Central memory CD8-positive, alpha-beta T cell (primary cell): ENCODE results near the gene SPO11.

ENCODE experiments used
- ATAC-seq: fragments of 150-1000 bp; cut with Tn5 transposase; replicated peaks from 2 replicates; pipeline ENCODE4 v1.10.0; 2022; ENCODE audit warnings: mild to moderate bottlenecking, moderate FRiP score, moderate number of reproducible peaks; ENCODE audit not compliant: poor library complexity, severe bottlenecking; ENCODE audit errors: extremely low read depth
- DNase-seq, 2 donors: peaks; one replicate each; pipeline ENCODE4 v3.0.0; 2021; ENCODE audit warnings: low spot score in 2 of 2
- H3K27ac Mint-ChIP-seq: one replicate; pipeline ENCODE4 v1.8.0; 2022; ENCODE audit warnings: low read depth, mild to moderate bottlenecking, moderate library complexity, mixed read lengths
- H3K27me3 Mint-ChIP-seq: one replicate; pipeline ENCODE4 v1.8.0; 2022; ENCODE audit warnings: mixed read lengths
- H3K36me3 Mint-ChIP-seq: one replicate; pipeline ENCODE4 v1.8.0; 2022; ENCODE audit warnings: mild to moderate bottlenecking, moderate library complexity, mixed read lengths; ENCODE audit not compliant: insufficient read depth
- H3K4me1 Mint-ChIP-seq: one replicate; pipeline ENCODE4 v1.8.0; 2022; ENCODE audit warnings: mixed read lengths
- H3K4me3 Mint-ChIP-seq: one replicate; pipeline ENCODE4 v1.8.0; 2022; ENCODE audit warnings: mild to moderate bottlenecking, moderate library complexity, mixed read lengths
- H3K9me3 Mint-ChIP-seq: one replicate; pipeline ENCODE4 v1.8.0; 2022; ENCODE audit warnings: mixed read lengths

The SPO11 gene

GRCh38 chr20:57375652-57376230, 46.1 kb downstream of the SPO11 start:
- Mint-ChIP-seq H3K36me3 (peaks cover 53% of the 10 kb centered on the region), H3K27me3 (no peaks in the 10 kb centered on the region), H3K9me3 (no peaks in the 10 kb centered on the region), H3K4me3 (peak overlapping the region; percentile 20), H3K27ac (no peak overlapping the region), H3K4me1 (peaks cover 18% of the 10 kb centered on the region)
- ATAC-seq (no peak), DNase-seq (no peak)

- Mint-ChIP-seq H3K9me3 (no peaks in the 10 kb centered on the region), H3K27ac (no peak overlapping the region), H3K27me3 (no peaks in the 10 kb centered on the region), H3K4me3 (no peak overlapping the region), H3K36me3 (peaks cover 42% of the 10 kb centered on the region), H3K4me1 (peaks cover 26% of the 10 kb centered on the region)
- DNase-seq, result no peak
- ATAC-seq, result no peak
These were observed 47.7 kb downstream of the SPO11 start for GRCh38 chr20:57377350-57377749.

DNA sequence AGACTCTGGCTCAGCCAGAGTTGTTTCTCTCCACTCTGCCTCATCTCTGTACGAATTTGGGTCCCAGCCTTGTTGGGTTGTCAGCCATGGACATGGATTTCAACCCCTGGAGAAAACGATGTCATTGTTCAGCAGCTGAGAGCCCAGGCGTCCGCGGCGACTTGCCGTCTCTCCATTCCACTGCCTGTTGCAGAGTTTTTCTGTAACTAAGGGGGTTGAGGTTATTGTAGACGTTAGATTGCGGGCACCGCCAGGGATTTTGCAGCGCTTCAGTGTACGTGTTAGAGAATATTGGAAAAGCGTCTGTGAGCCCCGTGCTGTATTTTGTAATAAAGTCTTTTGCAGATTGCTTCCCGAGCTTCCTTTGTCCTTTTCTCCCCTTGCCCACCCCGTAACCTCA, 48.5 kb downstream of the SPO11 start:
- Mint-ChIP-seq H3K27ac (no peak overlapping the region), H3K27me3 (no peaks in the 10 kb centered on the region), H3K36me3 (peaks cover 44% of the 10 kb centered on the region), H3K9me3 (no peaks in the 10 kb centered on the region), H3K4me3 (no peak overlapping the region), H3K4me1 (peaks cover 34% of the 10 kb centered on the region)
- ATAC-seq, result no peak
- no peak for DNase-seq

DNA sequence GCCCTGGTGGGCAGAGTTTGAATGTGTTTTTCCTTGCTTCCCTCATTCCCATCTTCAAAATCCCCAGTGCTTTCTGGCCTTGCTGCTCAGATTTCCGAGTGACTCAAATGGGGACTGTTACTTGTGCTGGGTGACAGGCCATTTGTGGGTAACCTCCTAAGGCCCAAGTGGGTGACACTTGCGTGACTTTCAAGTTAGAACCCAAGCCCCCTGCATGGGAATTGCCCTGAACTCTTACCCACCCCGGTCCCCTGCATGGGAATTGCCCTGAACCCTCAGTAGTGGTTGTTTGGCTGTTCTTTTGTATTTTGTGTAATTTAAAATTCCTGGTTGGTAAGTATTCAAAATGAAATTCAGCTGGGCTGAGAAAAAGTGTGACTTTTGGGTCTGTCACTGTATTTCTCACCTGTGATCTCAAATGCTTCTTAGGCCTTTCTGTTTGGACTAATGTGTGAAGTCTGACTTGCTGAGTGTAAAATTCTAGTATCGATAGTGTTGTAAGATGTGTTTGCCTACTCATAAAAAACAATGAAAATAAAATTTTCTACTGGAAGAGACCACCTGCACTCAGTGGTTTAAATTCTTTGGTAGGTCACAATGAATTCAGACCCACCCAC, 49.2 kb downstream of the SPO11 start:
- no peak for DNase-seq
- Mint-ChIP-seq H3K27me3 (no peaks in the 10 kb centered on the region), H3K4me3 (no peak overlapping the region), H3K9me3 (no peaks in the 10 kb centered on the region), H3K4me1 (peaks cover 39% of the 10 kb centered on the region), H3K36me3 (peaks cover 39% of the 10 kb centered on the region), H3K27ac (peak overlapping the region; percentile 82)
- ATAC-seq, result no peak

DNA sequence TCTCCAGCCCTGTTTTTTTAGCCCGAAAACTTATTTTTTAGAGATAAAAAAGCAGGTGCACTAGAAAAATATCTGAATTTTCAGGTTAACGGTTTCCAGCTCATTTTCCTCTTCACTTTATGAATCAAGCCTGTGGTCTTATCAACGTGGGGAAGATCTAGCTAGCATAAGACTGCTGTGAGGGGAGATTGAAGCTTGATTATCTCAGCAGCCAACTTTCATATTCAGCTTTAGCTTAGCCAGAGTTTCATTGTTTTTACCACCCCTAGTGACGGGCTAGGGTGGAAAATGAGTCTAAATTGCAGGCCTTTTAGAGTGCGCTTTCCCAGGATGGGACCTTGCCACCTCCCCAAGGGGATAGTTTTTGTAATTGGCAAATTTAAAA, 49.7 kb downstream of the SPO11 start:
- Mint-ChIP-seq H3K27me3 (no peaks in the 10 kb centered on the region), H3K4me3 (no peak overlapping the region), H3K36me3 (peaks cover 36% of the 10 kb centered on the region), H3K4me1 (peaks cover 44% of the 10 kb centered on the region), H3K27ac (peak overlapping the region; percentile 82), H3K9me3 (no peaks in the 10 kb centered on the region)
- ATAC-seq, result no peak
- DNase-seq, result no peak

- peaks cover 34% of the 10 kb centered on the region for H3K36me3 Mint-ChIP-seq
- no peaks in the 10 kb centered on the region for H3K27me3 Mint-ChIP-seq
- no peak for ATAC-seq
- peaks cover 48% of the 10 kb centered on the region for H3K4me1 Mint-ChIP-seq
- no peak for DNase-seq
- no peaks in the 10 kb centered on the region for H3K9me3 Mint-ChIP-seq
- no peak overlapping the region for H3K27ac Mint-ChIP-seq
- H3K4me3 Mint-ChIP-seq, result no peak overlapping the region
These were observed 50.6 kb downstream of the SPO11 start for GRCh38 chr20:57380081-57380750.

DNA sequence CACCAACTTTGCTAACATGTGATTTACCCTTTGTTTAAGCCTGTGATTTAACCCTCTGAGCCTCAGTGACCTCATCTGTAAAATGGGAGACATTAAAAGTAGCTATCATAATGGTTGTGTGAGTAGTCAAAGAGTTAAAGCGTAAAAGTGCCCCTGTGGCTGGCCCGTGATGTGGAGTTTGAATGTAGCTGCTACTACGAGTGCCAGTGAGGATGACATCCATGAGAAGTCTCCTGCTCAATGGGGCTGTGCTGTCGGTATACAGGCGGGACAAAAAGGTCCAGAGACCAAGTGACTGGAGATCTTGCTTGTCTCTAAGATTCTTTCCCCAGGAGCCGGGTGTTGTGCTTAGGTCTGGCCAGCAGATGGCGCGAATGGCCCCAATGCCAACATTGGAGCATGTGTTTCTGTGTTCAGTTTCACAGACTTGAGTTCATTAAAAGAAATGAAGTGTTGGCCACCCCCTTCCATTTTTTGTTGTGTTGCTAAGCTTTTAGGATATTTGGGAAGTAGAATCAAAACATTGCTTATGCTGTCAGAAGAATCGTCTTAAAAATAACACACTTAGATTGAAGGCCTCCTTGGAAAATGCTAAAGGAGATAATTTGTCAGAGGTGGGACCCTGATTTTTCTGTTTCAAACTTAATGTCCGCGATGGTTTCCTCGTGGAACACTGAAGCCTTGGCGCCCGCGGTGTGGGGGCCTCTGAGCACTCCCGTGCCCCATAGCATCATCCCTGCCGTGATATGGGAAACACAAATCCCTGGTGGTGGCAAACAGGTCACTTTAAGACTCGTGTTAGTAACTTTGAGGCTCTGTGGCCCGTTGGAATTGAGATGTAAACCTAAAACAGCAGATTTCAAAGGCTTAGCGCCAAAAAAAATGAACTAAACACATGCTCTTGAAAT, 52.2 kb downstream of the SPO11 start:
- Mint-ChIP-seq H3K27me3 (no peaks in the 10 kb centered on the region), H3K4me1 (peaks cover 37% of the 10 kb centered on the region), H3K36me3 (peaks cover 33% of the 10 kb centered on the region), H3K9me3 (no peaks in the 10 kb centered on the region), H3K27ac (no peak overlapping the region), H3K4me3 (no peak overlapping the region)
- ATAC-seq (peak; percentile 59), DNase-seq (peak; percentile 85 to 86)

- DNase-seq, result no peak
- Mint-ChIP-seq H3K4me3 (no peak overlapping the region), H3K27ac (peak overlapping the region; percentile 44), H3K27me3 (no peaks in the 10 kb centered on the region), H3K36me3 (peaks cover 35% of the 10 kb centered on the region), H3K9me3 (no peaks in the 10 kb centered on the region), H3K4me1 (peaks cover 32% of the 10 kb centered on the region)
- ATAC-seq, result peak; percentile 53
These were observed 52.9 kb downstream of the SPO11 start for GRCh38 chr20:57382516-57382915.

GRCh38 chr20:57383447-57384347, 54.1 kb downstream of the SPO11 start:
- peaks cover 31% of the 10 kb centered on the region for H3K4me1 Mint-ChIP-seq
- H3K4me3 Mint-ChIP-seq, result peak overlapping the region; percentile 20
- H3K27me3 Mint-ChIP-seq, result no peaks in the 10 kb centered on the region
- DNase-seq (no peak), ATAC-seq (peak; percentile 31)
- peaks cover 27% of the 10 kb centered on the region for H3K36me3 Mint-ChIP-seq
- no peaks in the 10 kb centered on the region for H3K9me3 Mint-ChIP-seq
- peak overlapping the region; percentile 51 for H3K27ac Mint-ChIP-seq

DNA sequence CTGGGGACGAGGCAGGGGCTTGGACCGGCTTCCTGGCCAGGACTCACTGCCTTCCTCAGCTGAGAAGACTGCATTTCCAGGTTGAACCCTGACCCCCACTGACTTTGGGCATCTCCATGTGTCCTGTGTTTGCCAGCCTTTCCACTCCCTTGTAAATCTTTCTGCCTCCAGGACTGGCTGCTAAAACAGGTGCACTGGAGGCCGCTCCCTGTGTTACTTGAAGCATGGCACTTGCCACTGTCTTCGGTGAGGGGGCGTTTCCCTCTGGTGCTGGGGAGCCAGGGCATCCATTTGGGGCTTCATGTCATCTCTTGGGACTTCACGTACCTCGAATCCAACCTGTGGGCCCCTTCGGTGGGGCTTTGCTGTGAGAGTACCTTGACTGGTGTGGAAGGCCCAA, 54.9 kb downstream of the SPO11 start:
- no peaks in the 10 kb centered on the region for H3K27me3 Mint-ChIP-seq
- DNase-seq (no peak), ATAC-seq (no peak)
- no peaks in the 10 kb centered on the region for H3K9me3 Mint-ChIP-seq
- H3K27ac Mint-ChIP-seq, result peak overlapping the region; percentile 51
- peaks cover 32% of the 10 kb centered on the region for H3K4me1 Mint-ChIP-seq
- peaks cover 23% of the 10 kb centered on the region for H3K36me3 Mint-ChIP-seq
- peak overlapping the region; percentile 20 for H3K4me3 Mint-ChIP-seq

DNA sequence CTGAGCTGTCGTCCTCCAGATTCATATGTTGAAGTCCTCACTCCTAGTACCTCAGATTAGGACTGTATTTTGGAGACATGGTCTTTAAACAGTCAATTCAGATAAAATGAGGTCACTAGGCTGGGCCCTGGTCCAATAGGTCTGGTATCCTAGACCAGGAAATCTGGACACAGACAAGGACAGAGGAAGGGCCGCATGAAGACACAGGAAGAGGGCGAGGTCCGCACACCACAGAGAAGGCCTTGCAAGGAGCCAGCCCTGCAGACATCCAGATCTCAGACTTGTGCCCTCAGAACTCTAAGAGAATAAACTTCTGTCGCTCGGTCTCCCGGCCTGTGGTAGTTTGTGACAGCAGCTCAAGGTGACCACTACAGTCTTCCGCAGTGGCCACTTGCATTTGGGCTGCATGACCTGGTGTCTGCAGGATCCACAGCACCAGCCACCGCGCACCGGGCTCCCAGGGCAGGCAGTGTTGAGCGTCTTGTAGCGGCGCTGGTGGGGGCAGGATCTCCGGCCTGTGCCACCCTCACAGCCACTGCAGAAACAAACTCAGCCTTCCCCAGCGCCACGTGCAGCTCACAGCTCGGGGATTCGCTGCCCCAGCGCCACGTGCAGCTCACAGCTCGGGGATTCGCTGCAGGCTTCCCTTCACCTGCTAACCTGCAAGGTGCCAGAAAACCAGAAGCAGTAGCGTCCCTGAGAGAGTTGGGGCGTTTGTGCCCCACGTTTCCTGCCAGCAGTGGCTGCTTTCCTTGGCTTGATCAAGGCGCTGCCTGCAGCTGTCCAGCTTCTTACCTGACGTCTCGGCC, 55.6 kb downstream of the SPO11 start:
- no peak for ATAC-seq
- H3K36me3 Mint-ChIP-seq, result peaks cover 24% of the 10 kb centered on the region
- H3K27ac Mint-ChIP-seq, result peak overlapping the region; percentile 51
- H3K4me3 Mint-ChIP-seq, result no peak overlapping the region
- no peaks in the 10 kb centered on the region for H3K27me3 Mint-ChIP-seq
- no peaks in the 10 kb centered on the region for H3K9me3 Mint-ChIP-seq
- peaks cover 37% of the 10 kb centered on the region for H3K4me1 Mint-ChIP-seq
- DNase-seq, result no peak
